NT2/D1 (cell line): ENCODE measurements around the gene IL1RN.

Experiments
- SUZ12 ChIP-seq: IDR thresholded peaks from 2 replicates; pipeline ENCODE4 v1.6.1; 2011; ENCODE audit not compliant: insufficient read length, insufficient read depth; ENCODE audit errors: extremely low read depth
- YY1 ChIP-seq: IDR thresholded peaks from 2 replicates; pipeline ENCODE4 v1.6.1; 2011; ENCODE audit not compliant: insufficient read length, insufficient read depth
- ZNF274 ChIP-seq: IDR thresholded peaks from 2 replicates; pipeline ENCODE4 v1.6.1; 2011; ENCODE audit warnings: mild to moderate bottlenecking, low read depth, low read length

DNA sequence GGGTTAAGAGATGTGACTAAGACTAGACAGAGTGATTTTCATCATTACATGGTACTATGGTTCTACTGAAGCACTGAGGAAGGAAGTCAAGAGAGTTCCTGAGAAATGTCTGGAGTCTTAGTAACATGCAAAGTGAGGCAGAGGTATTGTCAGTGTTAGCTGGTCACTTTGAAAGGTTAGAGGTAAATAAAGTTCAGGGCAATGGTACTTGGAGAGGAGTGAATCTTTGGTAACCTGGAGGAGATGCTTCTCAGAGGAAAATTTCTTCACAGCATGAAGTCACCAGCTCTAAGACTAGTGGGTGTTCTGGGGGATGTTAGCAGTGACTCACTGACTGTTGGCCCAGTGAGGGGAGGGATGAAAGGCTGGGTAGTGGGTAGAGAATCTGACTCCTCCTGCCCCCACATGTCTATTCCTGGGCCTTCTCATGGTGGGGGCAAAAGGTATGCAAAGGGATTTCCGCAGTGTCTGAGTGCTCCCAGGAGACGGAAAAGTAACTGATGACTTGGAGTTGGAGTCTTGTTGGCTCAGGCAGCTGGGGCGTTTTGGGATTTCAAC, 23.3 kb upstream of the IL1RN start:
- TF ChIP-seq ZNF274 = no peak
- TF ChIP-seq YY1 = no peak
- TF ChIP-seq SUZ12 = no peak
